A549 treated with RU486 at 1 μM for 4 hours (cell line): ENCODE data around the gene WDR7. TPM values are rescaled to one million over a fixed set of nuclear protein-coding genes. Genes with fewer than 3 reads are reported as not detected.

Source experiments
- total RNA-seq: library from RNA; stranded (reverse); fragments of 200-300 nt; extraction: Qiagen RNA extraction; gene quantifications from 5 replicates; pipeline ENCODE4 v1.2.3, GENCODE V29; 2022; ENCODE audit warnings: low read depth

The WDR7 gene
- 2.7 to 3.5 TPM (median 3.3 TPM) in 5 replicates for total RNA-seq

DNA sequence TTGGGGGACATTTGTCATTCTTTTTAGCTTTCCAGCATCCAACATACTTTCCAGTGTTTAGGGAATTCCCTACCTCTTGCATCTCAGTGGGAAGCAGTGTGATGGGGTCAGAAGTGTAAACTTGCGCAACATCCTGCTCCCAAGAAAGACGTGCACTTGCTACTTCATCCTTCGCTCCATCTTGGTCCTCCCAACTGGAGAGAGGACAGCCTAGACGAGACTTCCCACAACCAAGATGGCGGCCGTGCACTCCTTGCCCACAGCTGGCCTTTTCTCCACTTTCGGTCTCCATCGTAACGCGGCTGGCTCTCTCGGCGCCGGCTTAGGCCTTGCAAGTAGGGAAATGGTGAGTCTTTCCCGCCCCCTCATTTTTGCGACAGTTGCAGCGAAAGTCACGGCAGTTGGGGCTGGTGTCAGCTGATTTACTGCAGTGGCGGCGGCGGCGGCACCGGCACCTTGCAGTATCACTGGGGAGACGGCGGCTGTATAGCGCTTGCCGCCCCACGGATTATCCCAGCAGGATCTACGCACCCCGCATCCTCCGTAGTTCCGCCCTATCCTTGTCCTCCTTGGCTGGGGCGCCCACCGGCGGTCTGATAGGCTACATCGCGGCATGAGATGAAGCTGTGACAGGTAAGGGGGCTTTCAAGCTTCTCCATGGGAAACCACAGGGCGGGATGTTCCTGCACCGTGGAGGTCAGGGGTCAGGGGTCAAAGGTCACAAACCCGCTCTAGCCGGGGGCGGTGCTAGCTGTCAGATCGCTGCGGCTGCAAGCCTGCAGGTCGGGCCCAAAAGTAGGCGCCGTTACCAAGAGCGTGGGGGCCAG is at the start of gene WDR7:
Gene WDR7 (plus strand): TSS at position 416 of the 827 bp plus-strand sequence. CDS start 21,157 bp downstream, outside the sequence.

DNA sequence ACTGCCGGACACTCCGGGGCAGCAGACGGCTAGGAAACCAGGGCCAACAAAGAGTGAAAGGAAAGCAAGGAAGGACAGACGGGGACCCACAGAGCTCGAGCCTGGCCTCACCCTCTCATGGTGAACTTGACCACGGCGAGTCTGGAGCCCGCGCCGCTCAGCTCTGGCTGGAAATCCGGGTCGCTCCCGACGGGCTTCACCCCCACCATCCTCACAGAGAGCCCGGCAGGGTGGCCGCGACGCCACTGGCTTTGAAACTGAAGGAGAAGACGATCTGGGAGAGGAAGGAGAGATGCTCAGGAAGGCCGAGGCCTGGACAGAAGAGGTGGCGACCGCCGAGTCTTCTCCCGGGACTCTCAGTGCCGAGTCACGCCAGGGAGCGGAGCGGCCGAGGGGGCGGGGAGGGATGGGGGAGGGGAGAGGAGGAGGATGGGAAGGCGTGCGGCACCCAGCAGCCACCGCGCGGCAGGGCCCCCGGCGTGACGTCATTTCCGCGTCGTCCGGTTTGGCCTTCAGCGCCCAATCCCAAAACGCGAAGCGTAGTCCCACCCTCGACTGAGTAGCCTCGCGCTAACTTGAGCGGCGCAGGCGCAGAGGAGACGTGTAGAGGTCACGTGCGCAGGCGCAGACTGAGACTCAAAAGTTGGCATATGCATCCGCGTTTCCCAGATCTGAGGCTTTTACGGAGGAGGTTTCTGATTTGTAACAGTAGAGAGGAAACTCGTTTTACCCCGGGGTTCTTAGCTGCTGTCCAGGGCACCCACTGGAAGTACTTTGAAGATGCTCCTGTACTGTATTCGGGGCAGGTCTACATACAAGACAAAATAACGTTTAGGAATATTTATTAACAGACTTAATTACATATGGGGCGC is 12.7 kb upstream of the WDR7 start, which contains the start of gene TXNL1:
Gene TXNL1 (minus strand): TSS at position 361 of the 872 bp plus-strand sequence. CDS start 152 bp downstream, at position 209.

Other genes with a start within 250 kb of the WDR7 start
- 43.5 to 69.4 TPM (median 65.4 TPM) in 5 replicates for gene TXNL1, start 12.8 kb upstream of the WDR7 start, total RNA-seq